MM.1S (cell line): ENCODE measurements around the gene PPFIA2.

ENCODE experiments used
- EZH2phosphoT487 ChIP-seq: fragments of 300-600 bp; sonication (generic); IDR thresholded peaks from 2 replicates; pipeline ENCODE4 v1.6.1; 2018; ENCODE audit warnings: antibody characterized with exemption, low read length
- TF ChIP-seq, protein P1 (sequence below): fragments of 300-600 bp; sonication (generic); IDR thresholded peaks from 2 replicates; pipeline ENCODE4 v1.5.1; 2016; ENCODE audit warnings: antibody characterized with exemption, low read length, mixed read lengths

DNA sequence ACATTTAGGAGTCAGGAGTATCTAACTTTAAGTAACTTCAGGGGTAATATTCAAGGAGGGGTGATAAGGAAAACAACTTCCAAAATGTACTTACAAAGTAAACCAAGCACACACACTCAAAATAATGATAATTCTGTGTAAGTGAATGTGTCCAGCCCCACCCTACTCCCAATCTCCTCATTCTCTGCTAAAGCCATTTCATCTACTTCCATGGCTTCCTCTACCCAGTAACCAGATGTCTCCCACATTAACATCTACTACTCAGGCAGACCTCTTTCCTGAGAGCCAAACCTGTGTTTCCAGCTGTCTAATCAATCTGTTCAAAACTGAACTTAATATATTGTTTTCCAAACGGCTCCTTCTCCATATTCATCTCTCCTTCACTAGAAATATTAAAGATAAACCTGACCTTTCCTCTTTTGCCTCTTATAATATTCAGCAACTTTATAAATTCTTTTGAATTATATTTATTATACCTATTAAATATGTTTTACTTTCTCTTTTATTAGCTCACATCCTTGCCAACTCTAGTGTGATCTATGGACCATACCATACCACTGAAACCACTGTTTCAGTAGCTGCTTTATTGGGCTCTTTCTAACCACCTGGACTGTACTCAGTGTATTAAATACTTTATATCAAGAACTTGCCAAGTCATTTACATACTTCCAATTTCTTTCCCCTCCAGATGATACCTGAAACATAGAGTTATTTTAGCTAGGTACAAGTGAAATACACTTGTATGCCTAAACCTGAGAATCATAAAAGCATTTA is 170.7 kb downstream of the PPFIA2 start:
- TF ChIP-seq, protein P1, sequence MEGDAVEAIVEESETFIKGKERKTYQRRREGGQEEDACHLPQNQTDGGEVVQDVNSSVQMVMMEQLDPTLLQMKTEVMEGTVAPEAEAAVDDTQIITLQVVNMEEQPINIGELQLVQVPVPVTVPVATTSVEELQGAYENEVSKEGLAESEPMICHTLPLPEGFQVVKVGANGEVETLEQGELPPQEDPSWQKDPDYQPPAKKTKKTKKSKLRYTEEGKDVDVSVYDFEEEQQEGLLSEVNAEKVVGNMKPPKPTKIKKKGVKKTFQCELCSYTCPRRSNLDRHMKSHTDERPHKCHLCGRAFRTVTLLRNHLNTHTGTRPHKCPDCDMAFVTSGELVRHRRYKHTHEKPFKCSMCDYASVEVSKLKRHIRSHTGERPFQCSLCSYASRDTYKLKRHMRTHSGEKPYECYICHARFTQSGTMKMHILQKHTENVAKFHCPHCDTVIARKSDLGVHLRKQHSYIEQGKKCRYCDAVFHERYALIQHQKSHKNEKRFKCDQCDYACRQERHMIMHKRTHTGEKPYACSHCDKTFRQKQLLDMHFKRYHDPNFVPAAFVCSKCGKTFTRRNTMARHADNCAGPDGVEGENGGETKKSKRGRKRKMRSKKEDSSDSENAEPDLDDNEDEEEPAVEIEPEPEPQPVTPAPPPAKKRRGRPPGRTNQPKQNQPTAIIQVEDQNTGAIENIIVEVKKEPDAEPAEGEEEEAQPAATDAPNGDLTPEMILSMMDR = no peak
- no peak for TF ChIP-seq EZH2phosphoT487
